H1 (cell line): ENCODE measurements around the gene RELCH. TPM values are rescaled to one million over a fixed set of nuclear protein-coding genes. Genes with fewer than 3 reads are reported as not detected.

ENCODE experiments used
- CBX8 ChIP-seq: fragments of 300-800, 300-1000 bp; sonication (generic); IDR thresholded peaks from 2 replicates; pipeline ENCODE4 v1.7.1; 2016; ENCODE audit warnings: low read depth, low read length, borderline replicate concordance
- CTCF ChIP-seq, 3 experiments: IDR thresholded peaks; 1 replicate in 2 of 3; 2 replicates in 1 of 3; pipeline versions ENCODE4 v1.5.1 to v1.6.1; 2011; ENCODE audit warnings: low read length in 3 of 3, mild to moderate bottlenecking in 3 of 3, inconsistent platforms in 2 of 3, low read depth in 1 of 3, moderate library complexity in 1 of 3; ENCODE audit not compliant: insufficient read depth in 1 of 3; ENCODE audit errors: control extremely low read depth in 1 of 3
- EP300 ChIP-seq, 2 experiments: IDR thresholded peaks; 1 replicate in 1 of 2; 2 replicates in 1 of 2; pipeline ENCODE4 v1.6.1; 2011 to 2012; ENCODE audit warnings: low read depth in 2 of 2, low read length in 2 of 2, mild to moderate bottlenecking in 2 of 2, borderline replicate concordance in 1 of 2, inconsistent platforms in 1 of 2, moderate library complexity in 1 of 2
- MAX ChIP-seq: IDR thresholded peaks from 2 replicates; pipeline ENCODE4 v1.6.1; 2012; ENCODE audit warnings: inconsistent platforms
- polyA plus RNA-seq, 7 experiments: library from polyadenylated mRNA; depleted of rRNA in 3 of 7; stranded (reverse) in 5 of 7; unstranded in 2 of 7; fragments of >200 nt in 5 of 7; fragments of 200-250 nt in 2 of 7; gene quantifications; 1 replicate in 5 of 7; 2 replicates in 1 of 7; 4 replicates in 1 of 7; pipeline versions ENCODE4 v1.2.1 to v1.2.3, GENCODE V29; 2011 to 2013; ENCODE audit warnings: missing spikeins in 2 of 7, mixed read lengths in 2 of 7
- total RNA-seq: library from RNA; stranded (reverse); fragmentation: NEBNext Ultra II Directional; extraction: Animal tissue kit (Norgen Biotek cat#: 25700); gene quantifications from 2 replicates; pipeline ENCODE4 v1.2.1, GENCODE V29; 2021

Gene RELCH
- total and polyA plus RNA-seq, 2 of the 8 experiments (the other 6 are each of a cell fraction or from before 2014, with no cell fraction given): 7.3 to 26.9 TPM

DNA sequence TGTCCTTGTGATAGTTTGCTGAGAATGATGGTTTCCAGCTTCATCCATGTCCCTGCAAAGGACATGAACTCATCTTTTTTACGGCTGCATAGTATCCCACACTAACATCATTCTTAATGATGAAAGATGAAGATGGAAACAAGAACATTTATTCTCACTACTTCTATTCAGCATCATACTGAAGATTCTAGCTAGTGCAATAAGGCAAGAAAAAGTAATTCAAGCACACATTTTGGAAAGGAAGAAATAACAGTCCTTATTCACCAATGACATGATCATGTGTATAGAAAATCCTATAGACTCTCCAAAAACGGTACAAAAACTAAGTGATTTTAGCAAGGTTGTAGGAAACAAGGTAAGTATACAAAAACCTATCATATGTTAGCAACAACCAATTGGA, 37.2 kb downstream of the RELCH start (continued):
- TF ChIP-seq CTCF (IDR thresholded peaks at IDR 0.05; ENCODE audit: control extremely low read depth in 1 of 3, insufficient read depth in 1 of 3, low read depth in 1 of 3, low read length in 3 of 3) (no peak), MAX (no peak), CBX8 (no peak), EP300 (IDR thresholded peaks at IDR 0.05; ENCODE audit: borderline replicate concordance in 1 of 2, low read depth in 2 of 2, low read length in 2 of 2) (no peak)
